HT1080 (cell line): ENCODE results near the gene SLC35A1. TPM values are rescaled to one million over a fixed set of nuclear protein-coding genes. Genes with fewer than 3 reads are reported as not detected.
"Not testable (repeated sequence)": the region's sequence is repeated elsewhere in the genome, so short reads cannot be mapped to it uniquely, and the experiment has no call there.

Source experiments
- DNase-seq: peaks from one replicate; pipeline ENCODE4 v3.0.0-alpha.2; 2015; ENCODE audit warnings: low read depth
- polyA plus RNA-seq, 2 experiments: library from polyadenylated mRNA; depleted of rRNA; stranded (reverse); fragments of >200 nt; gene quantifications; 2 replicates each; pipeline ENCODE4 v1.2.3, GENCODE V29; 2015
- total RNA-seq: library from RNA; depleted of rRNA; stranded (reverse); fragments of >200 nt; shearing (Covaris generic); gene quantifications from 2 replicates; pipeline ENCODE4 v1.2.3, GENCODE V29; 2014; rRNA removed

The SLC35A1 gene
- total RNA-seq = 10.6 TPM in 2 replicates
- polyA plus RNA-seq (2015; cell fraction: cytosol; rRNA removed) = 14.3 and 17.4 TPM in 2 replicates
- polyA plus RNA-seq (2015; cell fraction: nucleus; rRNA removed) = 21.5 and 26.5 TPM in 2 replicates

GRCh38 chr6:87472525-87473418 lies at the start of gene SLC35A1:
TSS of gene SLC35A1 (plus strand) at chr6:87472974. CDS start at chr6:87473004, 30 bp downstream.
- DNase-seq = peak; percentile 75

GRCh38 chr6:87426789-87427188 lies 46.0 kb upstream of the SLC35A1 start:
- DNase-seq = no peak

GRCh38 chr6:87430499-87430898 lies 42.3 kb upstream of the SLC35A1 start:
- DNase-seq = no peak

GRCh38 chr6:87431263-87431662 lies 41.5 kb upstream of the SLC35A1 start:
- no peak for DNase-seq

GRCh38 chr6:87436435-87436834 lies 36.3 kb upstream of the SLC35A1 start:
- peak; percentile 72 for DNase-seq

GRCh38 chr6:87441711-87442110 lies 31.1 kb upstream of the SLC35A1 start:
- no peak for DNase-seq

GRCh38 chr6:87444362-87444761 lies 28.4 kb upstream of the SLC35A1 start:
- DNase-seq = peak; percentile 3

GRCh38 chr6:87465051-87465450 lies 7.7 kb upstream of the SLC35A1 start:
- no peak for DNase-seq

GRCh38 chr6:87473419-87473903 lies 687 bp downstream of the SLC35A1 start:
- peak; percentile 25 for DNase-seq

GRCh38 chr6:87481931-87482330 lies 9.2 kb downstream of the SLC35A1 start:
- DNase-seq = no peak

- DNase-seq = no peak
These were observed 9.6 kb downstream of the SLC35A1 start for GRCh38 chr6:87482366-87482765.

GRCh38 chr6:87483929-87484328 lies 11.2 kb downstream of the SLC35A1 start:
- peak; percentile 89 for DNase-seq

- DNase-seq = no peak
These were observed 11.7 kb downstream of the SLC35A1 start for GRCh38 chr6:87484491-87484890.

- no peak for DNase-seq
These were observed 14.8 kb downstream of the SLC35A1 start for GRCh38 chr6:87487555-87487954.

GRCh38 chr6:87489326-87489725 lies 16.6 kb downstream of the SLC35A1 start:
- DNase-seq = not testable (repeated sequence)

- no peak for DNase-seq
These were observed 22.1 kb downstream of the SLC35A1 start for GRCh38 chr6:87494761-87495422.

- DNase-seq = no peak
These were observed 25.3 kb downstream of the SLC35A1 start for GRCh38 chr6:87498048-87498447.

GRCh38 chr6:87501809-87502572 lies 29.2 kb downstream of the SLC35A1 start:
- DNase-seq = no peak

GRCh38 chr6:87504441-87504840 lies 31.7 kb downstream of the SLC35A1 start:
- DNase-seq = no peak

GRCh38 chr6:87514831-87515230 lies 42.1 kb downstream of the SLC35A1 start:
- no peak for DNase-seq

- DNase-seq = no peak
These were observed 45.7 kb downstream of the SLC35A1 start for GRCh38 chr6:87518453-87518852.
